Ishikawa (cell line): ENCODE results near the gene TMEM200A.

Experiments
- EP300 ChIP-seq: IDR thresholded peaks from 2 replicates; pipeline ENCODE4 v1.6.1; 2012; ENCODE audit warnings: borderline replicate concordance
- MAX ChIP-seq: IDR thresholded peaks from 2 replicates; pipeline ENCODE4 v1.6.1; 2012
- RAD21 ChIP-seq: IDR thresholded peaks from 2 replicates; pipeline ENCODE4 v1.6.1; 2012; ENCODE audit warnings: low read depth

DNA sequence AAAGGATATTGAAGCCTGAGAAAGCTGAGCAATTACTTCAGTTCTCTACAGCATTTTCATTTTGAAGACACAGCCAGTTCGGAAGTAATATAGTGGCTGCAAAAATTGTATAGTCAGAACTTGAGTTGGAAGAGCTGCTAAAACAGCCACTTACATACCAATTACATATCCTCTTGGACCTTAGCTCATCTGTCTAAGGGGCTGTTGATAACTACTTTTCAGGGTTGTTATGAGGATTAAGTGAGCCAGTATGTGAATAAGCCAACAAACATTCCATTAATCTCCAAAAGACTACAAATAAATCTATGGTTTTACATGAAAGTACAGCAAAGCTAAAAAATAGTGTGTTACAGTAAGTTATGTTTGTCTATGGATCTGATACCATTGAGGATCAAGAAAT lies 59.7 kb downstream of the TMEM200A start:
- no peak for TF ChIP-seq MAX
- no peak for TF ChIP-seq RAD21
- no peak for TF ChIP-seq EP300
